Middle frontal gyrus (tissue), 1 donor: ENCODE measurements around the gene NOSIP.

Source experiments
- DNase-seq: peaks from one replicate; pipeline ENCODE4 v3.0.0-alpha.2; 2015; ENCODE audit warnings: low spot score; ENCODE audit errors: extremely low spot score

The NOSIP gene

DNA sequence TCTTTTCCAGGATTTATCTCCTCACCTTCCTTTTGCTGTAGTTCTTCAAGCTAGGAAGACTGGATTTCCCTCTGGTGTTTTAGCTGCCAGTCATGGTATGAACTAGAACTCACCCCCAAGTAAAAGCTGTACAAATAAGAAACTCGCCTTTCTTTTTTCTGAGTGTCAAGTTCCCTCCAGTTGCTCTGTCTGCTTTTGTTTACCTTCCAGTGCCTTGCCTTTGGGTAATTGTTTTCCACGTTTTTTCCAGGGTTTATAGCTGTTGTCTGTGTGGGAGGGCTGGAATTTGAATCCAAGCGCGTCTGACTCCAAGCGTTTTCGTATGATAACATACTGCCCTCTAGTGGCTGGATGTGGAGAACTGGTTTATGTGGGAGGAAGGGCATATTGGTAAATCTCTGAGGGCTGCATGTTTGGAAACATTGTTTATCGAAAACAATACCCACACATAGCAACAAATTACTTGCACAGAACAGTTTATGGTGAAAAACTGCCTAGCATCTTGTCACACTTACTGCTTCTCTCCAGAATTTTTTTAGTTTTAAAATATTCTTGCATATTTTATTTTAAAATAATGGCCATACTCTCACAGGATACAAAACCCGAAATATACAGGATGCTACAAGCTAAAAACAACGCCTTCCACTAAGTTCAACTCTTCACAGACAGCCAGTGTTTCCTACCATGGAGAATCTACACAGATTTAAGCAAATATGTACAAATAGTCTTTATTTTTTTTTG, 33.4 kb downstream of the NOSIP start:
- DNase-seq, result peak; percentile 88

GRCh38 chr19:49544154-49544553, 36.2 kb downstream of the NOSIP start:
- DNase-seq, result no peak

GRCh38 chr19:49543032-49543431, 37.3 kb downstream of the NOSIP start:
- no peak for DNase-seq

DNA sequence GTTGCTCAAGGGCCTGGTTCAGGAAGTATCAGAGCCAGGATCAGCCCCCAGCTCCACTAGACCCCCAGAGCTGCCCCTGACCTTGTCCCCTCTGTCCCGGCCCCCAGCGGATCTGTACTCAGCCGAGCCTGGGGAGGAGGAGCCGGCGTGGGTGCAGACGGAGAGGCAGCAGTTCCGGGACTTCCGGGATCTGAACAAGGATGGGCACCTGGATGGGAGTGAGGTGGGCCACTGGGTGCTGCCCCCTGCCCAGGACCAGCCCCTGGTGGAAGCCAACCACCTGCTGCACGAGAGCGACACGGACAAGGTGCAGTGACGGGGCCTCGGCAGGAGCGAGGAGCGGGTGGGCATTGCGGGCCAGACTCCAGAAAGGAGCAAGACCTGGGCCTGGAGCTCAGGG, 37.9 kb downstream of the NOSIP start:
- no peak for DNase-seq

- no peak for DNase-seq
Observed at GRCh38 chr19:49541914-49542313, 38.4 kb downstream of the NOSIP start.

DNA sequence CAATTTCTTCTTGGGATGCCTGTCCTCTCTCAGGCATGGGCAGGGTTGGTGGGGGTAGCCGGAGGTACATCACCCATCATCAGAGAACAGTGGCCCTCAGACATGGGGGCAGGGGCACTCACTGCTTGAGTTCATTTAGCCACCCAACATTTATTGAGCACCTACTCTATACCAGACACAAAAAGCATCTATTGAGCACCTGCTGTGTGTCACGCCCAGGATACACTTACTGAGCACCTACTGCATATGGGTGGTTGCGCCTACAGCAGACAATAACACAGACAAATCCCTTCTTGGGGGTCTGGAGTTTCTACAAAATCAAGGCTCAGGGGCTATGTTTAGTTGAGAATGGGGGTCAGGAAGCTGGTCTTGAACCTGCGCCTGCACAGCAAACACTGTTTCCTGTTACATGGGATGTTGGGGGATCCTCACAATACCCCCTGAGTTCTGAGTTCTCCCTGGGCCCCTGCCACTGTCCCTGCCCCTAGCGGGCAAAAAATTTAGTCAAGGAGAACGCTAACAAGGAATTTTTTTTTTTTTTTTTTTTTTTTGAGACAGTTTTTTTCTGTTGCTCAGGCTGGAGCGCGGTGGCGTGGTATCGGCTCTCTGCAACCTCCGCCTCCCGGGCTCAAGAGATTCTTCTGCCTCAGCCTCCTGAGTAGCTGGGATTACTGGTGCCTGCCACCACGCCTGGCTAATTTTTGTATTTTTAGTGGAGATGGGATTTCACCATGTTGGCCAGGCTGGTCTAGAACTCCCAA, 41.0 kb downstream of the NOSIP start:
- DNase-seq, result no peak

DNA sequence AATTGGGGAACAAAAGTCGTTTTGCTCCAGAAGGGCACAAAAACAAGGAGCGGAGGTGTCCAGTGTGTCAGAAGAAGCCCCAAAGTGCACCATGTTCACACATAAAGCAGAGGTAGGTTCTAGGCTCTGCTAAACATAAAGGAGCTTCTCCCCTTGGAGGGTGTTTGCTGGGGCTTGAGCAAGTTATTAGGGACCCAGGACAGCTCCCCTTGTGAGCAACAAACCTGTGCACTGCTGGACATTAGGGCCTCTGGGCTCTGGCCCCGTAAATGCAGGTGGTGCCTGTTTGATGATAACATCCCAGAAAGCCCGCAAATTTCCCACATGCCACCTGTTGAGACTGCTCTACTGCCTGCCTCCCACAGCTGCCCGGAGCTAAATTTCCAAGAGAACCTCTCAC, 41.7 kb downstream of the NOSIP start:
- DNase-seq, result no peak

DNA sequence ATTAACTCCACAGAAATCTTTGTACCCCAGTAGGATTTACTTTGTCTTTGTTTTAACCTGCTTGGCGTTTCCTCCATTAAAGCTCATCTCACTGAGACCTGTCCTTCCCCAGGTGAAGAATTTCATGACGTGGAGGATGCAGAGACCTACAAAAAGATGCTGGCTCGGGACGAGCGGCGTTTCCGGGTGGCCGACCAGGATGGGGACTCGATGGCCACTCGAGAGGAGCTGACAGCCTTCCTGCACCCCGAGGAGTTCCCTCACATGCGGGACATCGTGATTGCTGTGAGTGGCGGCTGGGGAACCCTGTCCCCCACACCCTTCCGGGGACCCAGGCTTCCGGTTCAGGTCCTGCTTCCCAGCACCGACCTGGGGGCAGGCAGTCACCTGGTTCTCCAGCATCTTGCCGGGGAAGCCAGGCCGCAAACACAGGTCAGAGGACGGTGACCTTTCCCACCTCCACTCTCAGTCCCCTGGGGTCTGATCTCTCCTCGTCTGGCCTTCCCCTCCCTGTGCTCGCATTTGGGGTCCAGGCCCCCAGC, 43.4 kb downstream of the NOSIP start:
- DNase-seq, result no peak

- DNase-seq, result no peak
Observed at GRCh38 chr19:49534632-49535385, 45.5 kb downstream of the NOSIP start.

- DNase-seq, result no peak
Observed at GRCh38 chr19:49533551-49534488, 46.5 kb downstream of the NOSIP start.

- no peak for DNase-seq
Observed at GRCh38 chr19:49530708-49531107, 49.6 kb downstream of the NOSIP start.

- DNase-seq, result no peak
Observed at GRCh38 chr19:49528211-49528771, 52.1 kb downstream of the NOSIP start.

DNA sequence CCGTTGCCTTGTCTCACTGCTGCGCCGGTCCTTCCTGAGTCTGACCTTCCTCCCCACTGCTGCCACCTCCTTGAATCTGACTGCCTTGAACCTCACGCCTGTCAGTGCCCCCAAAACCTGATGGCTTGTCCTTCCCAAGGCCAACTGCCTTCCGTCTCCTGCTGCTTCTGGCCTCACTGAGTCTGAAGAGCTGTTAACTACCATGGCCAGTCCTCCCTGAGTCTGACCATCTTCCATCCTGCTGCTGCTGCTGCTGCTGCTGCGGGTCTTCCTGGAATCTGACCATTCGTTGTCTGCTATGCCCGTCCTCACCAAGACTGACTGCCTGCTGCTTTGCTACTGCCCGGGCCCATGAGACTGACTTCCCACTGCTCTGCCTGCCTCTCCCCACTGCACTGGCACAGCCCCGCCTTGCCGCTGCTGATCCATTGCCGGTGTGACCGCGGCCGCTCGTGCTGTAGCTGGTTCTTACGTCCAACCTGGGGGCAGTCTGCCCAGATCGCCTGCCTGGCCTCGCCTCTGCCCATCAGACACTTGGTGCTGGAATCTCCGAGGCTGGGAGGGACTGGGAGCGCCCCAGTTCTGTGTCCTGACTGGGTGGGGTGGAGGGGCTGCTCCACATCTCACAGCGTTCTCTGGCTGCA, 55.4 kb downstream of the NOSIP start:
- no peak for DNase-seq

DNA sequence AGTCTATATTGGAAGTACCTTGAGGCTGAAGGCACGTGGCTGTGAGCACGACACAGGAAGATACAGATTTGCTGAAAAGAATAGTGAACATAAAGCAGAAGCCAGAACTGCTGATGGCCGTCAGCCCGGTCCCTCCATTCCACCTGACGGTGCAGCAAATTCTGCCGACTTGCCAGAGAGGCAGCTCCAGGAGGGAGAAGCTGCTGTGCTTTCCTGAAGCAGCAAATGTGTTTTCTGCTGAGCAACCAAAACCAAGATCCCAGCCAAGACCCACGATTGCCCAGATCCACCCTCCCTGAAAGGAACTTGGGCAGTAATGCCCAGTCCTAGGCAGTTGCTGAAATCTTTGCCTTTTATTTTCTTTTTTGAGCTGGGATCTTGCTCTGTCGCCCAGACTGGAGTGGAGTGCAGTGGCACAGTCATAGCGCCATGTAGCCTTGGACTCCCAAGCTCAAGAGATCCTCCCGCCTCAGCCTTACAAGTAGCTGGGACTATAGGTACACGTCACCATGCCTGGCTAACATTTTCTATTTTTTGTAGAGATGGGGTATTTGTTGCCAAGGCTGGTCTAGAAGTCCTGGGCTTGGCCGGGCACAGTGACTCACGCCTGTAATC, 59.5 kb downstream of the NOSIP start:
- no peak for DNase-seq

GRCh38 chr19:49518033-49518432, 62.3 kb downstream of the NOSIP start:
- DNase-seq, result no peak

DNA sequence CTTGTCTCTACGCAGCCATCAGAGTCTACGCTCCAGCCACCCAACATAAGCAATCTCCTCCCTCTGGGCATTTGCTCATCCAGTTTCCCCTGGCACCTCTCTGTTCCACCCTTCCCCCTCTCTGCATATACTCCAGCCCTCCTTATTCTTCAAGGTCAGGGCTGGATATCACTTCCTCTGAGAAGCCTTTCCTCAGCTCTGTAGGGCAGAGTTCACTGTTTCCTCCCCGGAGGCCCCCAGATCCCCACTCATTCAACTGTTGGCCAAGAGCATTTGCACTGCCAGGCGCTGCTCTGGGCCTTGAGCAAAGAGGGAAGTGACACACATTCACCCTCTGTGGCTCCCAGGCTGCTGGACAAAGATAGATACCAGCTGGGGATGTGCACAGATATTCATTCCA, 64.6 kb downstream of the NOSIP start:
- DNase-seq, result no peak

GRCh38 chr19:49514151-49514550, 66.2 kb downstream of the NOSIP start:
- no peak for DNase-seq

- no peak for DNase-seq
Observed at GRCh38 chr19:49513746-49514118, 66.6 kb downstream of the NOSIP start.

GRCh38 chr19:49512970-49513745, 67.2 kb downstream of the NOSIP start:
- DNase-seq, result no peak
